H1 (cell line): ENCODE measurements around the gene EHD4. TPM values are rescaled to one million over a fixed set of nuclear protein-coding genes. Genes with fewer than 3 reads are reported as not detected.
A peak's percentile ranks its signal among the peaks of the same experiment; 100 is the strongest.

ENCODE experiments used
- CTCF ChIA-PET: fragments of 300-600 bp; sonication (Branson Sonifier 250); formaldehyde crosslinking; loops from one replicate; lab custom pipeline; 2021; ENCODE audit not compliant: partially characterized antibody; lab: Charles Lee
- POLR2A ChIA-PET: fragments of 300-600 bp; sonication (Branson Sonifier 250); formaldehyde crosslinking; loops from one replicate; lab custom pipeline; 2021; ENCODE audit warnings: inconsistent platforms; ENCODE audit not compliant: partially characterized antibody; lab: Charles Lee
- DNase-seq, 2 experiments: peaks; one replicate each; pipeline versions ENCODE4 v3.0.0 to v3.0.0-alpha.2; 2010 to 2022; ENCODE audit warnings: low spot score in 2 of 2, low read depth in 1 of 2, mixed read lengths in 1 of 2
- FAIRE-seq: peaks from 2 replicates; lab custom pipeline; 2011; peaks lifted over from hg19 to GRCh38; lab: Jason Lieb, UNC
- H2AFZ ChIP-seq: 2 replicates; pipeline ENCODE4 v1.8.1; 2012; ENCODE audit warnings: low read length, inconsistent platforms
- H2AK5ac ChIP-seq: 2 replicates; pipeline ENCODE4 v1.6.1; 2013; ENCODE audit warnings: low read depth, low read length
- H2BK120ac ChIP-seq: replicated peaks from 2 replicates; pipeline ENCODE3; 2013; ENCODE audit warnings: low read depth, low read length, inconsistent platforms
- H2BK12ac ChIP-seq: 2 replicates; pipeline ENCODE4 v1.6.1; 2013; ENCODE audit warnings: low read depth, low read length
- H2BK15ac ChIP-seq: 2 replicates; pipeline ENCODE4 v1.6.1; 2013; ENCODE audit warnings: low read length
- H2BK20ac ChIP-seq: 2 replicates; pipeline ENCODE4 v1.6.1; 2013; ENCODE audit warnings: low read length
- H2BK5ac ChIP-seq: 2 replicates; pipeline ENCODE4 v1.6.1; 2013; ENCODE audit warnings: low read depth, low read length
- H3K14ac ChIP-seq: 2 replicates; pipeline ENCODE4 v1.6.1; 2013; ENCODE audit warnings: inconsistent platforms; ENCODE audit not compliant: insufficient read length
- H3K18ac ChIP-seq: 2 replicates; pipeline ENCODE4 v1.6.1; 2013; ENCODE audit warnings: low read length; ENCODE audit errors: extremely low read depth
- H3K23ac ChIP-seq: 2 replicates; pipeline ENCODE4 v1.6.1; 2013; ENCODE audit warnings: inconsistent platforms; ENCODE audit not compliant: insufficient read length
- H3K23me2 ChIP-seq: 2 replicates; pipeline ENCODE4 v1.6.1; 2013; ENCODE audit warnings: low read depth, low read length
- H3K27ac ChIP-seq: 2 replicates; pipeline ENCODE4 v1.6.1; 2011; ENCODE audit warnings: low read depth, low read length, inconsistent platforms
- H3K27me3 ChIP-seq, 4 experiments: replicated peaks in 1 of 4; 1 replicate in 1 of 4; 2 replicates in 3 of 4; pipeline versions ENCODE4 v1.6.1 to v1.8.1; 2011 to 2013; ENCODE audit warnings: low read length in 3 of 4, mild to moderate bottlenecking in 3 of 4, inconsistent platforms in 2 of 4, mixed read lengths in 2 of 4, moderate library complexity in 1 of 4; ENCODE audit not compliant: control insufficient read depth in 3 of 4, insufficient read depth in 3 of 4; ENCODE audit errors: extremely low read depth in 1 of 4
- H3K36me3 ChIP-seq, 4 experiments: 2 replicates each; pipeline versions ENCODE4 v1.6.1 to v1.8.1; 2011 to 2013; ENCODE audit warnings: mild to moderate bottlenecking in 4 of 4, low read length in 3 of 4, moderate library complexity in 2 of 4, control low read depth in 1 of 4, inconsistent platforms in 1 of 4; ENCODE audit not compliant: insufficient read depth in 4 of 4, control insufficient read depth in 2 of 4
- H3K4ac ChIP-seq: replicated peaks from 2 replicates; pipeline ENCODE3; 2013; ENCODE audit warnings: low read length, low read depth, mixed read lengths, inconsistent platforms; ENCODE audit not compliant: insufficient read length
- H3K4me1 ChIP-seq, 4 experiments: replicated peaks in 1 of 4; 1 replicate in 1 of 4; 2 replicates in 3 of 4; pipeline versions ENCODE4 v1.6.1 to v1.8.1; 2011 to 2013; ENCODE audit warnings: low read length in 3 of 4, inconsistent platforms in 2 of 4, mixed read lengths in 1 of 4; ENCODE audit not compliant: insufficient read depth in 4 of 4, control insufficient read depth in 3 of 4
- H3K4me2 ChIP-seq, 2 experiments: 2 replicates each; pipeline versions ENCODE4 v1.6.1 to v1.8.1; 2011 to 2013; ENCODE audit warnings: low read depth in 2 of 2, low read length in 2 of 2, control low read depth in 1 of 2, inconsistent platforms in 1 of 2, mild to moderate bottlenecking in 1 of 2; ENCODE audit not compliant: insufficient read depth in 1 of 2
- H3K4me3 ChIP-seq, 4 experiments: fragments of 200-600, 300-600 bp in 1 of 4; sonication (generic), shearing (Covaris generic), sonication (Bioruptor Twin) in 1 of 4; 2 replicates each; pipeline versions ENCODE4 v1.5.1 to v1.8.1; 2011 to 2016; ENCODE audit warnings: low read length in 4 of 4, low read depth in 3 of 4, control low read depth in 2 of 4, inconsistent platforms in 2 of 4, mild to moderate bottlenecking in 2 of 4, mixed read lengths in 1 of 4, moderate library complexity in 1 of 4; ENCODE audit not compliant: insufficient read depth in 2 of 4; ENCODE audit errors: extremely low read depth in 1 of 4
- H3K56ac ChIP-seq: replicated peaks from 2 replicates; pipeline ENCODE3; 2013; ENCODE audit warnings: low read depth, mild to moderate bottlenecking, mixed read lengths, low read length, inconsistent platforms; ENCODE audit not compliant: insufficient read length
- H3K79me1 ChIP-seq: 2 replicates; pipeline ENCODE4 v1.6.1; 2013; ENCODE audit warnings: low read depth, low read length, control low read depth
- H3K79me2 ChIP-seq, 2 experiments: 2 replicates each; pipeline versions ENCODE4 v1.6.1 to v1.8.1; 2012 to 2013; ENCODE audit warnings: low read length in 2 of 2, mild to moderate bottlenecking in 2 of 2, inconsistent platforms in 1 of 2; ENCODE audit not compliant: insufficient read depth in 2 of 2, control insufficient read depth in 1 of 2
- H3K9ac ChIP-seq, 4 experiments: replicated peaks in 1 of 4; 1 replicate in 1 of 4; 2 replicates in 3 of 4; pipeline versions ENCODE4 v1.6.1 to v1.8.1; 2011 to 2013; ENCODE audit warnings: low read depth in 3 of 4, low read length in 3 of 4, control low read depth in 2 of 4, mild to moderate bottlenecking in 2 of 4, moderate library complexity in 2 of 4, inconsistent platforms in 1 of 4; ENCODE audit errors: extremely low read depth in 1 of 4
- H3K9me3 ChIP-seq, 2 experiments: 2 replicates each; pipeline versions ENCODE4 v1.6.1 to v1.8.1; 2012 to 2013; ENCODE audit warnings: mild to moderate bottlenecking in 2 of 2, moderate library complexity in 2 of 2, control low read depth in 1 of 2, inconsistent platforms in 1 of 2, low read depth in 1 of 2, low read length in 1 of 2, mixed read lengths in 1 of 2; ENCODE audit not compliant: insufficient read depth in 2 of 2
- H4K20me1 ChIP-seq, 2 experiments: replicated peaks in 1 of 2; 2 replicates each; pipeline versions ENCODE3 to v1.8.1; 2011 to 2013; ENCODE audit warnings: inconsistent platforms in 2 of 2, low read length in 2 of 2, mild to moderate bottlenecking in 1 of 2; ENCODE audit not compliant: insufficient read depth in 2 of 2, control insufficient read depth in 1 of 2
- H4K5ac ChIP-seq: 2 replicates; pipeline ENCODE4 v1.6.1; 2013; ENCODE audit warnings: low read length, low read depth, mixed read lengths, inconsistent platforms; ENCODE audit not compliant: insufficient read length
- H4K8ac ChIP-seq: 2 replicates; pipeline ENCODE4 v1.8.0; 2013; ENCODE audit warnings: mild to moderate bottlenecking, moderate library complexity, low read length, inconsistent platforms; ENCODE audit not compliant: insufficient read depth; ENCODE audit errors: extremely low read depth
- H4K91ac ChIP-seq: replicated peaks from 2 replicates; pipeline ENCODE3; 2013; ENCODE audit warnings: low read length, mixed read lengths, inconsistent platforms; ENCODE audit not compliant: insufficient read length
- BCL11A ChIP-seq, 2 experiments: IDR thresholded peaks; one replicate each; pipeline ENCODE4 v1.6.1; 2011; ENCODE audit warnings: low read depth in 2 of 2, low read length in 2 of 2, mild to moderate bottlenecking in 2 of 2
- CHD2 ChIP-seq: IDR thresholded peaks from 2 replicates; pipeline ENCODE4 v1.6.1; 2012; ENCODE audit warnings: low read length, improper control_type of control experiment
- FOSL1 ChIP-seq: IDR thresholded peaks from 2 replicates; pipeline ENCODE4 v1.6.1; 2011; ENCODE audit warnings: mild to moderate bottlenecking, low read depth, low read length, moderate library complexity; ENCODE audit not compliant: insufficient read depth
- HDAC2 ChIP-seq, 2 experiments: fragments of 300-600 bp in 1 of 2; sonication (generic) in 1 of 2; IDR thresholded peaks; 2 replicates each; pipeline ENCODE4 v1.6.1; 2011 to 2012; ENCODE audit warnings: low read depth in 2 of 2, low read length in 2 of 2, mild to moderate bottlenecking in 2 of 2, moderate library complexity in 2 of 2, borderline replicate concordance in 1 of 2, inconsistent platforms in 1 of 2
- JUN ChIP-seq: IDR thresholded peaks from 2 replicates; pipeline ENCODE4 v1.6.1; 2011; ENCODE audit warnings: low read depth, mild to moderate bottlenecking, improper control_type of control experiment, low read length
- MAFK ChIP-seq: IDR thresholded peaks from 2 replicates; pipeline ENCODE4 v1.6.1; 2012; ENCODE audit warnings: low read depth, mild to moderate bottlenecking, improper control_type of control experiment, low read length
- RXRA ChIP-seq: IDR thresholded peaks from 2 replicates; pipeline ENCODE4 v1.6.1; 2011; ENCODE audit warnings: low read depth, mild to moderate bottlenecking, low read length, moderate library complexity; ENCODE audit not compliant: insufficient read depth
- SIRT6 ChIP-seq: IDR thresholded peaks from one replicate; pipeline ENCODE4 v1.7.1; 2012; ENCODE audit warnings: low read length, inconsistent platforms
- SP2 ChIP-seq: IDR thresholded peaks from 2 replicates; pipeline ENCODE4 v1.6.1; 2012; ENCODE audit warnings: mild to moderate bottlenecking, low read length, inconsistent platforms
- TAF7 ChIP-seq: optimal IDR thresholded peaks from 2 replicates; pipeline ENCODE3; 2011; ENCODE audit warnings: low read depth, mild to moderate bottlenecking, inconsistent platforms, low read length, moderate library complexity, borderline replicate concordance
- WGBS, 2 experiments: shearing (Covaris generic) in 1 of 2; methylation state at CpG; one replicate each; pipeline versions ENCODE4 v1.1.6 to v1.1.7; 2013 to 2015; ENCODE audit warnings: low lambda C conversion rate in 2 of 2, mixed read lengths in 2 of 2, inconsistent platforms in 1 of 2, low coverage in 1 of 2, missing lambda C conversion rate in 1 of 2; ENCODE audit not compliant: insufficient replicate concordance in 2 of 2, insufficient coverage in 1 of 2, insufficient read length in 1 of 2; ENCODE audit errors: extremely low coverage in 1 of 2, missing lambda C conversion rate in 1 of 2; 5-methylcytosine and 5-hydroxymethylcytosine counted together
- polyA plus RNA-seq, 7 experiments: library from polyadenylated mRNA; depleted of rRNA in 3 of 7; stranded (reverse) in 5 of 7; unstranded in 2 of 7; fragments of >200 nt in 5 of 7; fragments of 200-250 nt in 2 of 7; gene quantifications; 1 replicate in 5 of 7; 2 replicates in 1 of 7; 4 replicates in 1 of 7; pipeline versions ENCODE4 v1.2.1 to v1.2.3, GENCODE V29; 2011 to 2013; ENCODE audit warnings: missing spikeins in 2 of 7, mixed read lengths in 2 of 7
- total RNA-seq: library from RNA; stranded (reverse); fragmentation: NEBNext Ultra II Directional; extraction: Animal tissue kit (Norgen Biotek cat#: 25700); gene quantifications from 2 replicates; pipeline ENCODE4 v1.2.1, GENCODE V29; 2021
- TF ChIP-seq, protein P1 (sequence below): IDR thresholded peaks from 2 replicates; pipeline ENCODE4 v1.6.1; 2011; ENCODE audit warnings: low read length, improper control_type of control experiment

The EHD4 gene
- total and polyA plus RNA-seq, 2 of the 8 experiments (the other 6 are each of a cell fraction or from before 2014, with no cell fraction given): 17.5 to 24.5 TPM

DNA sequence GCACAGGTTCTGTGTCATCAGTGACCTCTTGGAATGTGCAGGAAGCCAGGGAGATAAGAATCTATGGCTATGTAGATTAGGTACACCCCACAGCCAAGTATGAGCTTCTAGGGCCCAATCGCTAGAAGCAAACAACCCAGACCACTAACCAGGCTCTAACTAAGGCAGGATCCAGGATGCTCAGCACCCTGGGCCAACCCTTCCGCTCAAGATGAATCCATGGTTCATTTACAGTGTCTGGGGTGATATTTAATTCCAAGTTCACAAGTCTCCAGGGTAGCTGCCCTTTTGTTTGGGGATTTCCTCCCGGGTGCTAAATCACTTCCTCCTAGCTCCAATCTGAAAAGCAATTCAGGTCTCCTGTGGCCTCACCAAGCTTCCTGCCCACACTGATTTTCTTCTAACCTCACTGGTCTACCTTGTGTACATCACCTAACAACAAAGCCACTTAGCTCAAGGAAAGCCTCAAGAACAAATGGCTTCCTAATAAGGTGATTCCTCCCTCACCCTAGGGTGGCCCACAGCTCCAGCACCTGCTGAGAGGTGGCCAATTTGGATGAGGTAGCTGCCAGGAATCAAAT, 2.4 kb downstream of the EHD4 start:
- H3K4ac ChIP-seq: no peak overlapping the region
- no peak overlapping the region for H4K5ac ChIP-seq
- no peak overlapping the region for H3K27ac ChIP-seq
- H3K79me2 ChIP-seq: peaks cover 17 to 63% of the 10 kb centered on the region in 2 experiments
- no peak overlapping the region for H2BK20ac ChIP-seq
- no peaks in the 10 kb centered on the region for H3K27me3 ChIP-seq
- no peak overlapping the region for H4K8ac ChIP-seq
- no peaks in the 10 kb centered on the region; a peak in 1 of 8 replicates for H3K36me3 ChIP-seq
- ChIA-PET CTCF (interaction anchor here (0.6 to 2.4 kb wide), 6 partner anchors 12 to 114 kb away, joined by 3 to 6 read pairs (median 3); no protein-coding TSS in a partner anchor), POLR2A (interaction anchor here (0.9 to 1.4 kb wide), 4 partner anchors 8 to 22 kb away, joined by 3 to 4 read pairs (median 3); no protein-coding TSS in a partner anchor)
- no peak overlapping the region for H3K18ac ChIP-seq
- no peak overlapping the region for H4K91ac ChIP-seq
- H3K4me3 ChIP-seq: no peak overlapping the region; a peak in 1 of 8 replicates
- H3K9me3 ChIP-seq: no peaks in the 10 kb centered on the region
- H3K23me2 ChIP-seq: peaks cover 5% of the 10 kb centered on the region; the same call in 1 of the 2 replicates
- H2BK15ac ChIP-seq: 0 out of 2 replicates have a peak overlapping the region, but pooled peaks have one; percentile 40
- WGBS, 2 experiments: 86% methylated on average over 3 of the region's 3 CpGs; no CpG with 5 or more reads in 1 of the 2 experiments
- H3K4me1 ChIP-seq: peaks cover 4 to 10% (median 6%) of the 10 kb centered on the region in 4 experiments; a peak in 6 of 7 replicates
- H3K79me1 ChIP-seq: peaks cover 30% of the 10 kb centered on the region
- no peak overlapping the region; the same call in 1 of the 2 replicates for H2BK12ac ChIP-seq
- H2AK5ac ChIP-seq: no peak overlapping the region
- H3K23ac ChIP-seq: no peak overlapping the region
- H2BK120ac ChIP-seq: no peak overlapping the region
- no peak overlapping the region for H3K56ac ChIP-seq
- no peak for FAIRE-seq
- no peak overlapping the region for H2AFZ ChIP-seq
- H4K20me1 ChIP-seq: peaks cover 14 to 22% of the 10 kb centered on the region in 2 experiments
- H3K4me2 ChIP-seq: peak overlapping the region; percentile 32 to 88; a peak in 3 of 4 replicates
- no peak overlapping the region for H3K14ac ChIP-seq
- DNase-seq: peak in 1 of 2 experiments; percentile 37
- H3K9ac ChIP-seq: no peak overlapping the region
- H2BK5ac ChIP-seq: peak overlapping the region; percentile 54; the same call in 1 of the 2 replicates
- no peak for TF ChIP-seq TAF7
- no peak for TF ChIP-seq HDAC2 (IDR thresholded peaks at IDR 0.05; ENCODE audit: borderline replicate concordance in 1 of 2, low read depth in 2 of 2, low read length in 2 of 2)
- TF ChIP-seq SP2: no peak
- TF ChIP-seq JUN: no peak
- no peak for TF ChIP-seq SIRT6
- no peak for TF ChIP-seq FOSL1
- no peak for TF ChIP-seq BCL11A (IDR thresholded peaks at IDR 0.05; ENCODE audit: low read depth in 2 of 2, low read length in 2 of 2)
- TF ChIP-seq, protein P1, sequence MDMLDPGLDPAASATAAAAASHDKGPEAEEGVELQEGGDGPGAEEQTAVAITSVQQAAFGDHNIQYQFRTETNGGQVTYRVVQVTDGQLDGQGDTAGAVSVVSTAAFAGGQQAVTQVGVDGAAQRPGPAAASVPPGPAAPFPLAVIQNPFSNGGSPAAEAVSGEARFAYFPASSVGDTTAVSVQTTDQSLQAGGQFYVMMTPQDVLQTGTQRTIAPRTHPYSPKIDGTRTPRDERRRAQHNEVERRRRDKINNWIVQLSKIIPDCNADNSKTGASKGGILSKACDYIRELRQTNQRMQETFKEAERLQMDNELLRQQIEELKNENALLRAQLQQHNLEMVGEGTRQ: no peak
- TF ChIP-seq RXRA: no peak
- no peak for TF ChIP-seq MAFK
- TF ChIP-seq CHD2: no peak
